DMS53 treated with DMSO at 0.1 percent for 48 hours (cell line): ENCODE measurements around the gene GAS7.
"Not testable (repeated sequence)": the region's sequence is repeated elsewhere in the genome, so short reads cannot be mapped to it uniquely, and the experiment has no call there.

ENCODE experiments used
- DNase-seq: peaks from one replicate; lab custom pipeline; 2025; ENCODE audit not compliant: unreplicated experiment; lab: John Stamatoyannopoulos, UW

The GAS7 gene

DNA sequence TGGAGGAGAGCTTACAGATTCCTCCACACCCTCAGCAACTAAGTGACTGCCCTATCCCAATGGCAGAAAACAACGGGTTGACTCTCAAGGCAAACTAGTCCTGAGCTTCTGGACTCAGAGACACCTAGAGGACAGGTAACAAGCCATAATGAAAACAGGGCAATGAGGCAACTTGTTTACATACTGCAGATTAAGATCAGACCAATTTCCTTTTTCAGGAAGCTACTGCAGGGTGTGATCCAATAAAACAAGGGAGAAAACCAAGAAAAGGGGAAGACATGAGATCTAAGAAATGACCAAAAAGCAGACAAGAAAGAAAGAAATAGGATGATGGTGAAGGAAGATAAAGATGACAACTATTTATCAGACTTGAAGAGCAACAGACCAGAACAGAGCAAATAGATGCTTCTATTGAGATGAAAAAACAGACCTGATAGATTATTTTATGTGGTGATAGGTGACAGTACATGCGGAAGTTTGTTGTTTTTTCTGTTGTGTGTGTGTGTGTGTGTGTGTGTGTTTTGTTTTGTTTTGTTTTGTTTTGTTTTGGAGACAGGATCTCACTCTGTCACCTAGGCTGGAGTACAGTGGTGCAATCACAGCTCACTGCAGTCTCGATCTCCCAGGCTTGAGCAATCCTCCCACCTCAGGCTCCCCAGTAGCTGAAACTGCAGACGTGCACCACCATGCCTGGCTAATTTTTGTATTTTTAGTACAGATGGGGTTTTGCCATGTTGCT lies 120.7 kb downstream of the GAS7 start:
- DNase-seq = no peak

DNA sequence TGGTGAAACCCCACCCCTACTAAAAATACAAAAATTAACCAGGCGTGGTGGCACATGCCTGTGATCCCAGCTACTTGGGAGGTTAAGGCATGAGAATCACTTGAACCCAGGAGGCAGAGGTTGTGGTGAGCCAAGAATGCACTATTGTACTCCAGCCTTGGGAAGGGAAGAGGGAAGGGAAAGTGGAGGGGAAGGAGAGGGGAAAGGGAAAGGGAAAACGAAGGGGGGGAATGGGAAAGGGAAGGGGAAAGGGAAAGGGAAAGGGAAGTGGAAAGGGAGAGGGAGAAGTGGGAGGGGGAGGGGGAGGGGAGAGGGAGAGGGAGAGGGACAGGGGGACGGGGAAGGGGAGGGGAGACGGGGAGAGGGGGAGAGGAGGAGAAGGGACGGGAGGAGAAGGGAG lies 122.5 kb downstream of the GAS7 start:
- DNase-seq = no peak

DNA sequence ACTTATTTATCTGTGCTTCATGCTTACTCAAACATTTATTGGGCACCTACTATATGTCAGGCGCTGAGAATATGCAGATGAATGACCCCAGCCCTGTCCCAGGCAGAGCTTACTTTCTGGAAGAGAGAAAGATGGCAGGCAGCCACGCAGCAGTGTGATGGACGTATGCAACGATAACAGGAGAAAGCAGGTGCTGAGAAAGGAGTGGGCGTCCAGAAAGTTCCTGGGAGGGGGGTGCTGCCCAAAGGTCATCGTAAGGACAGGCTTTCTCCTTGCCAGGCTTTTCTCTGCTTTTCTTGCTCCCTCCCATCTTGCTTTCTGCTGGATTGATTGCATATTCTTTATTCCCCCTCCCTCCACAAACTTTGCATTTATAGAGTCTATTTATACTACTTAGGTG lies 124.5 kb downstream of the GAS7 start:
- DNase-seq = no peak

DNA sequence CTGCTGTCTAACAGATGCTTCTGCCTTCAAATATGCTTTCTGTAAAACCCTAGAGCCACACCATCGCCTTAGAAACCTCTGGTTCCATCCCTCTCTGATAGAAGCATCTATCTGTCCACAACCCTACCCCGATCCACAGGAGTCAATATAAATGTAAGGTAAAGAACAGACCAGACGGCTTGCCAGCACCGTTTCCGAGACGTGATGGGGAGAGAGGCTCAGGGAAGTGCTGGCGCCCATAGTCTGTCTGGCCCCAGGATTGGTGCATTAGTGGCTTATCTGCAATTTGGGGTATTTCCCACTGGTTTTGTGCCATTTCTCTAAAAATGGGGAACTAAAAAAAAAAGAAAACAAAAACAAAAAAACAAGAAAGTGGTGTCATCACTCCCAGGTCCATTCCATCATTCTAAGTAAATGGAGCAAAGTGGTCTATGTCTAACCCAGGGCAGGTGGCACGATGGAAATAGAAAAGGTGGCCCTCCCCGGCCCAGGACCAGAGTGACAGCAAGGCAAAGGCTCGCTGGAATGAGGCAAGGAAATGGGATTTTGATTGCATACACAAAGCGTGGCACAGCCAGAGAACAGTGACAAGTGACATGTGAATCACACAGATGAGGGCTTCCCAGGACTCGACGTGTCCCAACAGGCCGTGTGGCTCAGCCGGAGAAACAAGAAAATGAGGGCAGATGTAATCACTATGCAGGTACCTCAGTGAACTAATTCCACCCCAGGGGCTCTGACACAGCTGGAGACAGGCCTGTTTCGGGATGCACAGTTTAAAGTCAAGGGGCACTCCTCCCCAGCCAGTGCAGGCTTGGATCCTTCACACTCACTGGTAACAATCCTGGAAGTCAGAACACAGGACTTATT lies 125.6 kb downstream of the GAS7 start:
- no peak for DNase-seq

DNA sequence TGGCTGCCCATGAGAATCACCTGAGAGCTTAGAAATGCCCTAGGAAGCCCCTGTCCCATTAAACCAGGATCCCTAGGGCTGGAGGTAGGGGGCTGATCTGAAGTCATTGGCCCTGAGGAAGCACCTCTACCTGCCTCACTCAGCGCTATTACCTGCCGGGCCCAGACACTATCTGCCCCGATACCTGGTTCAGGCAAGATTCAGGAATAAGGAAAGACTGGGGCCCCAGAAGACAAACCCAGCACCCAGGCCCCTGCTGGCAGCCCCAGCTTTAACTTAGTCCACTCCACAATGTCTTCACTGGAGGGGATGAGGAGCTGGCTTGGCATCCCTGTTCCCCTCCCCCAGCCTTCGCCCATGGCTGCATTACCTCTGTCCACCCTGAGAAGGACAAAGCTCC lies 126.3 kb downstream of the GAS7 start:
- no peak for DNase-seq

DNA sequence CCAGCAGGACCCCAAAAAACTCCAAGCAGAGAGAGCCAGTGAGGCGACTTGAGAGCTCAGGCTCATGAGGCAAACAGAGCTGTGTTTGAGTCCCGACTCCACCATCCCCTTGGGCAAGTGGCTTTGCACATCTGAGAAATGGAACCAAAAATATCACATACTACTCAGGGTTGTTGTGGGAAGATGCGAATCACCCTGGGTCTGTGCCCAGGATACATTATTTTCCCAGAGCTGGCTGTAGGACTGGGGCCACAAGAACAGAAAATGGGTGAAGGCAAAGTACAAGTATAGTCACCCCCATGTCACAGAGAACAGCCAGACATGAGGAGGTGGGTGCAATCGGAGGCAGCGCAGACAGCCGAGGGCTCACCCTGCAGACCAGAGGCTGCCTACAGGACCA lies 127.3 kb downstream of the GAS7 start:
- no peak for DNase-seq

DNA sequence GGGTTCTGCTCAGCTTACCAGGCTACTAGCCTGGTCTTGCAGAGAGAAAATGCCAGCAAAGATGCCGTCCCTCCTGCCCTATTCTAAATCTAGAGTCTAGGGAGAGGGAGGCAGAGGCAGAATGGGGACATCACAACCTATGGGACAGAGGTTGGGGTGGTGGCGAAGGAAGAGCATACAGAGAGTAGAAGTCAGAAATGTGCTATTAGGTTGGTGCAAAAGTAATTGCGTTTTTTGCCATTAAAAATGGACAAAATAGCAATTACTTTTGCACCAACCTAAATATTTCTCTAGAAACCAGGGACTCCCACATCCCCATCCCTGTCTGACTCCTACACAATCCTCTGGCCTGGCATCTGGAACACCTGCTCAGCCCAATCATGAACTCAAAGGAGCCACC lies 127.7 kb downstream of the GAS7 start:
- DNase-seq = no peak

DNA sequence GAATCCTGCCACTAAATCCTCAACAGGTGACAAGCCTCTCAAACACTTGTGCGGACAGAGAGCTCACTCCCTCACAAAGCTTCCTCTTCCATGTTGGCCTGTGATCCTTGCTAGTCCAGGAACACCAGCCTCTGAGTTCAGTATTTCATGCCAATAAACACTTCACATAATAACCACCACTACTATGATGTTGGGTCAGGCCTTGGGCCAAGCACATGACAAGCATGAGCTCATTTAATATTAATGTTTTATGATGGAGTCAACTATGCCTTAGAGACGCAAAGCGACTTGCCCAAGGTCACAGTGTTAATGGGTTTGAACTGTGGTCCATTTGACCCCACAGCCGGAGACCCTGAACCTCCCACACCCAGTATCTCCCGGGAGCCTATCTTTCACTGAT lies 129.1 kb downstream of the GAS7 start:
- DNase-seq = no peak

DNA sequence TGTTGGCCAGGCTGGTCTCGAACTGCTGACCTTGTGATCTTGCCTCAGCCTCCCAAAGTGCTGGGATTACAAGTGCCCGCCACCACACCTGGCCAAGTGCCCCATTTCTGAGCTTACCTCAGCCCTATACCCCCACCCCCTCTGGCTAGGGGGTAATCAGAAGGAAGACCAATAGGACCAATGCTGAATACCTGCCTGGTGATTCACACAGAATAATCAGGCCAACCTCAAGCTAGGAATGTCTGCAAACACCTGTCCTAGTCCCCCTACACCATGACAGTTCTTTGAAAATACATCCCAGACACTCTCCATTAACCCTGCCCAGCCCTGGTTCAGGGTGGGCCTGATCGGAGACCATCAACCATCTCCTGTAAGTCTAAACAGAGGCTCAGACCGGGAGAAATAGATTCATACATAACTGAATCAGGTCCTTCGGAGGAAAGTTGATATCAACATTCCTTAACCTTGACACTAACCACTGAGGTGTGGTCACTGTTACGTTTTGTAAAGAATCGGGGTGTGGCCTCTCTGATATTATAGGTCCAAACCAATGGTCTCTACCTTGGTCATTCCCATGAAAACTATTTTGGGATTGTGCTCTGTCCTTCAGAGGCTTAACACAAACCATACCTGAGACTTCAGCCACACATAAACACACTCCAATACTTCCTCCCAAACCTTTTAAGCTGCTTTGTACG lies 130.8 kb downstream of the GAS7 start:
- no peak for DNase-seq

DNA sequence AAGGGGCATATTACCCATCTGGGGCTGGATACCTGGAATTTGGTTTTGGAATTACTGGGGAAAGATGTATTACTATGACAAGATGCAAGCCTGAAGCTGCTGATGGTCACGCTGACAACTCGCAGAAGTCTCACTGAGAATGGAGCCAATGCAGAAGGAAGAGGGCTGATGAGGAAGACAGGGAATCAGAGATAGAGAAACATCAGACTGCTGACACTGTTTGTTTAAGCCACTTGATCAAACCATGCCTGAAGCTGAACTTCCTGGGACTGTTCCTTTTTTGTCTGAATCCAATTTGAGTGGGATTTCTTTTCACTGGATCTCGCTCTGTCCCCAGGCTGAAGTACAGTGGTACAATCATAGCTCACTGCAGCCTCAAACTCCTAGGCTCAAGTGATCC lies 133.9 kb downstream of the GAS7 start:
- no peak for DNase-seq

DNA sequence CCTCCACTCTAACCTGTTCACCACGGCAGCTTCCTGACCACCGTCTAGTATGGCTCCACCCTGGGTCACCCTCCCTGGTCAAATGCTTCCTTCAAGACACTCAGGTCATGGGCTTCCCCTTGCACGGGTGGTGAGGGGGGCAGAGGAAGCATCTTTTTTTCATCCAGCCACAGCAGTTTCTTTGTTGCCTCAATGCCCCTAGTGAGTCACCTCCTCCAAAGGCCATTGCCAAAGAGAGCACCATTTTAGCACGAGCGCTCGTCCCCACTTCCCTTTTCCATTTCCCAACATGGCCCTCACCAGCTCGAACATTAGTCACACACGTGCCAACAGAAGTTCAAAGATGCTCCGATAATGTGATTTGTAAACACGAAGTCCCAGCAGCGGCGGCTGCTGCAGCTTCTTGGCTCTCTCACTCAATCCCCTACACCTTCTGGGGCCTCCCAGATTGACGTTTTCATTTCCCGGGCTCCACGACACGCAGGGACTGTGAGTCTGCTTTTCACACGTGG lies 134.6 kb downstream of the GAS7 start:
- DNase-seq = no peak

DNA sequence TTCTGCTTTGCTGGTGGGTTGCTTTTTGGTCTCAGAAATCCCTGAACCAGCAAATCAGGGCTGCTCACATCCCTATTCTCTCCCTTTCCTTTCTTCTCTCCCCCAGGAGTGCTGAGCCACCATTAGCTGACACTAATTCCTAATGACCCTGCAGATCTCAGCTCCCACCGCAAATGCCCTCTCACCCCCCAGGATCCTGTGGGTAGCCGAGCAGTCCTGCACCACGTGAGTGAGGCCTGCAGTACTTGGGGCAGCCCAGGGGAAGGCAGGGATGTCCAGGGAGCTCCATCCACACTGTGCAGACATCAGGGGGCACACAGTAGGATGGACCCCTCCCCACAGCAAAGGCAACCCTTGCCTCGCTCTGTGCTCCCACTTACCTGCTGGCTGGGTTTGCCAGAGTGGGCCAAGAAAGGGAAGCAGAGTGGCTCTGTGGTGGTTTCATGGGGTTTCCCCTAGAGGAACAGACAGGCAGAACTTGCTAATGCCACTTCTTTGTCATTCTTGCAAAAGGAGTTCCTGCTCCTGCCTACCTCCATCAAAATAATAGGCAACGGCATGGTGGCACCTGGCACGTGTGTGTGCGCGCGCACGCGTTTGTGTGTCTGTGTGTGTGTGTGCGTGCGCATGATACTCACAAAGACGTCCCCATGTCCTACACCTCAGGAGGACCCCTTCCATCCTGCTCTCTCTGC lies 135.6 kb downstream of the GAS7 start:
- no peak for DNase-seq

DNA sequence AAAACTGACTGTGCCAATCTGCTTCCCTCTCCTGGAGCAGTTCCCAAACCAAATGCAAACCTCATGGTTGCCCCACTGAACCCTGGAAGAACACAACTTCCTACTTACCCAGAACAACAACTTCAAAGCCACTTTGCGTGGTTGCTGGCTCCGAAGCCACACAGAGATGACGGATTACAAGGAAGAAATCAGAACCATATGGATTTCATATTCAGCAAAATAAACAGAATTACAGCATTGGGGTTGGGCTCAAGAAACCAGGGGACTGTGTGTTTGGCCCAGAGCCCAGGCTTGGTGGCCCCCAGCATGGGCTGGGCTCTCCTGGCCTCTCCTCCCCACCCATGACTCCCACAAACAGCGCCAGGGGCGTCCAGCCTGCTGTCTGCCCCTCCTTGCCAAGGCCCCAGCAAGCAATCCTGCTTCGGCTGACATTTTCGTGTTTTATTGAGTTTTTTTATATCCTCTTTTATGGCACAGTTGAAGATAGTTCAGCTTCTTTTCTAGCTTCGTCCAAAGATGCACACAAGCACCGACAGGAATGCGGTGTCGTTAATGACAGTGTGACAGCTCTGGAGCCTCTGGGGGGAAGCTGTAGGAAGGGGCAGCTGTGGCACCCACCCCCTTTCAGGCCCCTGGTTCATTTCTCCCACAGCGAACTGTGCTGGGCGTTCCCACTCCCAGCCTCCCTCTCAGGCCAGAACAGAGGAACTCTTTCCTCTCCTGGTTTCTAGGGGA lies 137.1 kb downstream of the GAS7 start:
- no peak for DNase-seq

DNA sequence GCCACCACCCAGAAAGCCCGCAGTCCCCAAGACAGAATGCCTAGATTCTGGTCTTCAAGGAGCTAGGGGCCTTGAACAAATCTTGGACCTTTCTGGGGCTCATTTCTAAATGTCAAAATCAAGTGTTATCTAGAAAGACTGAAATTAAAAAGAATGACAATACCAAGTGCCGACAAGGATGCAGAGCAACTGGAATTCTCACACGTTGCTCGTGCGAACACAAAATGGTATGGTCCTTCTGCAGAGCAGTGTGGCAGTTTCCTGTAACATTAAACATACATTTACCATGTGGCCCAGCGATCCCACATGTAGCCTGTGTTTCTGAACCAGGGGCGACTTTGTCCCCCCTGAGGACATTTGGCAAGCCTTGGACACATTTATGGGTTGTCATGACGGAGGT lies 137.9 kb downstream of the GAS7 start:
- no peak for DNase-seq

DNA sequence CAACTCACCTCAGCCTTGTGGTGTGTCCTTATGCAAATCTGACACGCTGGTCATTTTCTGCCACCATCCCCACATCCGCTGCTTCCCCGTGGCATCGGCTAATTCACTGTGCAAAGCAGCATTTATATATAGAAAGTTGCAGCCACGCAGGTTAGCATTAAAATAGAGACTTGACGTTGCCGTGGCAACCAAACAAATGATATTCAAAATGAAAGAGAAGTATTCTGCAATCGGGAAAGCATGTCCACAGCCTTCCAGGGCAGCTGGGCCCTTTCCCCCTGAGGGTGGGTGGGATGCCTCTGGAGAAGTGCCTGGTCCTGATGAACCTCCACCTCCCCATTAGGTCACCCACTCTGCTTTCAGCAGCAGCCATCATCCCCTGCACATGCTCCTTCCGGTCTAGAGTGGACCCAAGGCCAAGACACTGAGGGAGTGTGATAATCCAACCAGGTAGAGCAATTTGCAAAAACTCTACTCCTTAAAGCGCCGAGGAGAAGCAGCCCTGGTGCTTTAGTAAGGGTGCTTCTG lies 138.7 kb downstream of the GAS7 start:
- DNase-seq = no peak

DNA sequence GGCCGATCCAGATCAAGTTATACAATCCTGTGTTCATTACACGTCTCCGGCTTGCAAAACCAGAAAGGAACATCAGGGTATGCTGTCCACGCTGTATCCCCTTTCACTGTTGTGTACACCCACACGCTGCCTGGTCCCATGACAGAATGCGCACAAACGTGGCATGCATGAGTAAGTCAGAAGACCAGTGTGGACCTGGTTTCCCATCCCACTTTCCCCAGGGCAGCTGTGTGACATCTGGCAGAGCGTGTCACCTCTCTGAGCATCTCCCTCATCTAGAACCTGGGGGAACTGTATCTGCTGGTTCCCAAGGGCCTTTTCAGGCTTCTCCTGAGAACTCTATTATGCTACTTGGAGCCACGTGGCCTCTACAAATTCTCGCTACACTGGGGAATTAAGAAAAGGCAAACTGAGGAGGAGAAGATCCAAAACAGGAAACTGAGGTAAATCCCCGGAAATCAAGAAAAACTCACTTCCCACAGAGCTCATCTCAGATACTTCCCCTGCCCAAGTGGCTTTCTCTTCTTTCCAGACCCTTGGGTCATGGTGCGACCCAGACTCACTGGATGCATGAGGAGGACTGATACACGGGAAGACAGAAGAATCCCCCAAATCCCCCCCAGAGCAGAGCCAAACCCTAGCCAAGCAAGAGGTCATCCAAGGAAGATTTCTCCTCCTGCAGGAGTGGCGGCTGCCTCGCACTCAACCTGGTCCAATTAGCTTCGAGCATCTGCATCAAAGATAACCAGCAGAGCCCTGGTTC lies 139.3 kb downstream of the GAS7 start:
- no peak for DNase-seq

DNA sequence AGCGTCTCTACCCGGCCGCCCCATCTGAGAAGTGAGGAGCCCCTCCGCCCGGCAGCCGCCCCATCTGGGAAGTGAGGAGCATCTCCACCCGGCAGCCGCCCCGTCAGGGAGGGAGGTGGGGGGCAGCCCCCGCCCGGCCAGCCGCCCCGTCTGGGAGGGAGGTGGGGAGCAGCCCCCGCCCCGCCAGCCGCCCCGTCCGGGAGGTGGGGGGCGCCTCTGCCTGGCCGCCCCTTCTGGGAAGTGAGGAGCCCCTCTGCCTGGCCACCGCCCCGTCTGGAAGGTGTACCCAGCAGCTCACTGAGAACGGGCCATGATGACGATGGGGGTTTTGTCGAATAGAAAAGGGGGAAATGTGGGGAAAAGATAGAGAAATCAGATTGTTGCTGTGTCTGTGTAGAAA lies 140.9 kb downstream of the GAS7 start:
- not testable (repeated sequence) for DNase-seq

DNA sequence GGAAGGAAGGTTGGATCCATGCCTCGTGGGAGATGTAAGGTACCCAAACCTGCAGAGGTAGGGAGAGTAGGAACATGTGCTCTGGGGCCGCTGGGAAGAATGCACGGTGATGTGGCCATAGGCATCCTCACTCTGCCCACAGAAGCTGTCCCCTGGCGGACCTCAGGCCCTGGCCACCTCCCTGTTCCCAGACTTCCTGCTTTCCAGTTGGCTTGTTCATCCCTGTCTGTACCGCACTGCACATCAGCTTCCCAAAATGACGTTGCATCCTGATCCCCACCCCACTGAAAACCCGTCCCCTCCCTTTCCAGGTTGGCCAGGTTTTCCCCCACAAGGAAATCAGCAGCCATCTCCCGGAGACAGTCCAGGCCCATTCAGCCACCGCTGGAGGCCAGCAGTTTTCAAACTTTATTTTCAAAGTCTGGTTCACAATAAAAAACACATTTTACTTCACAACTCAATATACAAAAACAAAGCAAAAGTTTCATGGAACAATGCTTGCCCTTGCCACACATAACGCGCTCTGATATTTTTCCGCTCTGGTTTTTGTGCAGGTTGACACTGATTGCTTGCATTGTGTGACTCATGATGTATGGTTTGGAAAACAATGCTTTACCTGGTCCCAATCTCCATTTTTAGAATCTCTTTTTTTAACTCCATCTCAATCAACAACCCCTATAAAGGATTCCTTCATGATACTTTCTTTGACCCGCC lies 143.0 kb downstream of the GAS7 start:
- DNase-seq = no peak
